Liver (tissue), 10 donors: ENCODE data around the gene DMAC2L. TPM values are rescaled to one million over a fixed set of nuclear protein-coding genes. Genes with fewer than 3 reads are reported as not detected.

Experiments used
- DNase-seq: peaks from one replicate; pipeline ENCODE4 v3.0.0-alpha.2; 2017; ENCODE audit warnings: low spot score
- H3K27ac ChIP-seq, 2 donors: one replicate each; pipeline ENCODE4 v1.7.0; 2013; ENCODE audit warnings: inconsistent platforms in 2 of 2, low read length in 2 of 2, control low read depth in 1 of 2, low read depth in 1 of 2, mild to moderate bottlenecking in 1 of 2
- H3K27me3 ChIP-seq, 4 donors: one replicate each; pipeline versions ENCODE4 v1.6.1 to v1.7.0; 2013; ENCODE audit warnings: low read length in 3 of 4, inconsistent platforms in 1 of 4, mild to moderate bottlenecking in 1 of 4, moderate library complexity in 1 of 4; ENCODE audit not compliant: control insufficient read depth in 4 of 4, insufficient read depth in 4 of 4
- H3K36me3 ChIP-seq, 4 donors: one replicate each; pipeline versions ENCODE4 v1.6.1 to v1.7.0; 2013; ENCODE audit warnings: low read length in 3 of 4, mild to moderate bottlenecking in 3 of 4, low read depth in 1 of 4, moderate library complexity in 1 of 4; ENCODE audit not compliant: control insufficient read depth in 4 of 4, insufficient read depth in 3 of 4
- H3K4me1 ChIP-seq, 4 donors: one replicate each; pipeline versions ENCODE4 v1.6.1 to v1.7.0; 2013; ENCODE audit warnings: low read length in 3 of 4, mild to moderate bottlenecking in 3 of 4, moderate library complexity in 1 of 4; ENCODE audit not compliant: control insufficient read depth in 4 of 4, insufficient read depth in 4 of 4
- H3K4me3 ChIP-seq, 3 donors: one replicate each; pipeline versions ENCODE4 v1.6.1 to v1.7.0; 2013; ENCODE audit warnings: low read length in 3 of 3, control low read depth in 1 of 3, low read depth in 1 of 3, mild to moderate bottlenecking in 1 of 3
- H3K9ac ChIP-seq, 2 donors: one replicate each; pipeline ENCODE4 v1.7.0; 2013; ENCODE audit warnings: low read length in 2 of 2, mild to moderate bottlenecking in 2 of 2, moderate library complexity in 2 of 2, control low read depth in 1 of 2, low read depth in 1 of 2
- H3K9me3 ChIP-seq, 4 donors: one replicate each; pipeline versions ENCODE4 v1.6.1 to v1.7.0; 2013; ENCODE audit warnings: low read length in 3 of 4; ENCODE audit not compliant: control insufficient read depth in 4 of 4
- YY1 ChIP-seq: IDR thresholded peaks from 2 replicates; pipeline ENCODE4 v1.6.1; 2016; ENCODE audit warnings: antibody characterized with exemption, mild to moderate bottlenecking
- WGBS: extraction: QIAGEN DNeasy Blood & Tissue Kit; methylation state at CpG from one replicate; pipeline ENCODE4 v1.1.7; 2013; 5-methylcytosine and 5-hydroxymethylcytosine counted together
- polyA plus RNA-seq, 2 donors: library from polyadenylated mRNA; stranded (reverse) in 1 of 2; unstranded in 1 of 2; fragments of 200-250 nt in 1 of 2; fragments of >200 nt in 1 of 2; fragmentation: Nextera tagmentation in 1 of 2; extraction: Ambion mirVana in 1 of 2; gene quantifications; one replicate each; pipeline versions ENCODE4 v1.2.1 to v1.2.3, GENCODE V29; 2013 to 2015
- small RNA-seq: library from RNA; depleted of rRNA; stranded (forward); fragments of <200 nt; gene quantifications from one replicate; pipeline ENCODE3, GENCODE V24; 2014
- total RNA-seq, 2 donors: library from RNA; depleted of rRNA; stranded (reverse); fragments of >200 nt; gene quantifications; one replicate each; pipeline ENCODE4 v1.2.3, GENCODE V29; 2014
- donor health status: healthy.
- donor health status: healthy.
- donor health status: healthy.
- donor health status: healthy.
- donor health status: healthy.

Gene DMAC2L
- total and polyA plus RNA-seq, 4 donors = 5.2 to 17.2 (median 6.5) TPM

GRCh38 chr14:50375760-50376159 is 63.6 kb downstream of the DMAC2L start:
- 96% methylated on average over 5 of the region's 5 CpGs for WGBS

More at GRCh38 chr14:50375760-50376159, 63.6 kb downstream of the DMAC2L start:
- H3K9me3 ChIP-seq = no peaks in the 10 kb centered on the region
- no peak overlapping the region for H3K27ac ChIP-seq
- no peak for TF ChIP-seq YY1
- H3K27me3 ChIP-seq = no peaks in the 10 kb centered on the region
- no peak overlapping the region for H3K9ac ChIP-seq
- DNase-seq = no peak
- H3K4me1 ChIP-seq = peaks cover 0 to 3% (median 0%) of the 10 kb centered on the region in 4 donors
- H3K4me3 ChIP-seq = no peak overlapping the region
- H3K36me3 ChIP-seq = no peaks in the 10 kb centered on the region

Small RNAs within 50 kb of the gene (small RNA-seq; reads per million reads assigned to genes)
- 0.11 reads per million for gene MIR4504

Other genes starting within 250 kb of the DMAC2L start
- 1 to 10 TPM; 2.6 to 5.0 TPM for gene VCPKMT, start 195.8 kb upstream of the DMAC2L start, total RNA-seq
- gene VCPKMT, start 195.8 kb upstream of the DMAC2L start, polyA plus RNA-seq = 1 to 10 TPM; 2.8 to 3.0 TPM
- gene SOS2, start 80.7 kb upstream of the DMAC2L start, total RNA-seq = 10 to 100 TPM; 13.4 to 20.1 TPM
- 1 to 10 TPM; 3.1 to 4.8 TPM for gene SOS2, start 80.7 kb upstream of the DMAC2L start, polyA plus RNA-seq
- gene L2HGDH, start 95 bp upstream of the DMAC2L start, total RNA-seq = 1 to 10 TPM; 5.5 to 9.0 TPM
- gene L2HGDH, start 95 bp upstream of the DMAC2L start, polyA plus RNA-seq = 1 to 10 TPM; 3.8 to 5.2 TPM
- 1 to 10 TPM; 2.7 to 6.8 TPM for gene CDKL1, start 84.6 kb downstream of the DMAC2L start, total RNA-seq
- gene CDKL1, start 84.6 kb downstream of the DMAC2L start, polyA plus RNA-seq = 1 to 10 TPM; 1.1 to 1.6 TPM
- gene MAP4K5, start 220.2 kb downstream of the DMAC2L start, total RNA-seq = 10 to 100 TPM; 25.5 to 47.1 TPM
- gene MAP4K5, start 220.2 kb downstream of the DMAC2L start, polyA plus RNA-seq = 10 to 100 TPM in 1 of 2 donors, 1 to 10 TPM in 1; 7.7 to 13.1 TPM
- gene ATL1, start 247.8 kb downstream of the DMAC2L start, total RNA-seq = under 1 TPM; 0.33 to 0.79 TPM
- under 1 TPM; 0.17 to 0.61 TPM for gene ATL1, start 247.8 kb downstream of the DMAC2L start, polyA plus RNA-seq